OCI-LY7 (cell line): ENCODE results near the gene EFCAB11. TPM values are rescaled to one million over a fixed set of nuclear protein-coding genes. Genes with fewer than 3 reads are reported as not detected.

Experiments used
- BruUV-seq: library from RNA; stranded (reverse); fragments of 400-500 nt; replicated peaks from 2 replicates; lab custom pipeline; 2021; lab: Mats Ljungman, UMichigan
- CTCF ChIA-PET: fragments of 300-600 bp; sonication (Branson Sonifier 250); formaldehyde crosslinking; loops from one replicate; lab custom pipeline; 2022; ENCODE audit warnings: antibody characterized with exemption; ENCODE audit not compliant: unreplicated experiment; lab: Charles Lee
- POLR2A ChIA-PET: fragments of 300-600 bp; sonication (Branson Sonifier 250); formaldehyde crosslinking; loops from one replicate; lab custom pipeline; 2022; ENCODE audit warnings: antibody characterized with exemption; lab: Charles Lee
- DNase-seq: peaks from one replicate; pipeline ENCODE4 v3.0.0-alpha.2; 2015; ENCODE audit warnings: low spot score
- H2AFZ ChIP-seq: fragments of 200-600 bp; sonication (generic), shearing (Covaris generic); 2 replicates; pipeline ENCODE4 v1.6.1; 2014; ENCODE audit warnings: mild to moderate bottlenecking, antibody characterized with exemption, low read length, moderate library complexity
- H3K27ac ChIP-seq: fragments of 200-600 bp; sonication (generic); 2 replicates; pipeline ENCODE4 v1.5.1; 2014; ENCODE audit warnings: mixed run types, low read depth, mild to moderate bottlenecking, moderate library complexity, low read length, inconsistent platforms; ENCODE audit not compliant: poor library complexity, severe bottlenecking
- H3K36me3 ChIP-seq: fragments of 200-600 bp; sonication (generic); 2 replicates; pipeline ENCODE4 v1.6.1; 2014; ENCODE audit warnings: mild to moderate bottlenecking, antibody characterized with exemption, low read length, moderate library complexity, mixed read lengths; ENCODE audit not compliant: insufficient read depth
- H3K4me1 ChIP-seq: fragments of 200-600 bp; sonication (generic); 2 replicates; pipeline ENCODE4 v1.5.1; 2014; ENCODE audit warnings: mild to moderate bottlenecking, low read length; ENCODE audit not compliant: insufficient read depth, poor library complexity, severe bottlenecking
- H3K4me2 ChIP-seq: fragments of 200-600 bp; sonication (generic); 2 replicates; pipeline ENCODE4 v1.6.1; 2014; ENCODE audit warnings: mild to moderate bottlenecking, low read length
- H3K4me3 ChIP-seq: fragments of 200-600 bp; sonication (generic); 2 replicates; pipeline ENCODE4 v1.5.1; 2014; ENCODE audit warnings: mild to moderate bottlenecking, low read depth, low read length; ENCODE audit not compliant: poor library complexity, severe bottlenecking
- H3K79me2 ChIP-seq: fragments of 200-600 bp; sonication (generic); 2 replicates; pipeline ENCODE4 v1.6.1; 2016; ENCODE audit warnings: low read depth, mild to moderate bottlenecking, low read length, moderate library complexity, mixed read lengths; ENCODE audit not compliant: insufficient read depth
- H3K9me2 ChIP-seq: fragments of 200-600 bp; sonication (generic); 2 replicates; pipeline ENCODE4 v1.6.1; 2016; ENCODE audit warnings: mild to moderate bottlenecking, low read length, mixed read lengths; ENCODE audit not compliant: insufficient read depth
- H3K9me3 ChIP-seq: fragments of 200-600 bp; sonication (generic); 2 replicates; pipeline ENCODE4 v1.6.1; 2014; ENCODE audit warnings: mild to moderate bottlenecking, mixed run types, low read length, mixed read lengths
- H4K20me1 ChIP-seq: fragments of 200-600 bp; sonication (generic); 2 replicates; pipeline ENCODE4 v1.6.1; 2014; ENCODE audit warnings: mild to moderate bottlenecking, antibody characterized with exemption, low read length, moderate library complexity, mixed read lengths; ENCODE audit not compliant: insufficient read depth
- EZH2phosphoT487 ChIP-seq: fragments of 200-600 bp; sonication (generic); IDR thresholded peaks from 2 replicates; pipeline ENCODE4 v1.6.1; 2018; ENCODE audit warnings: low read depth, borderline replicate concordance, mild to moderate bottlenecking, mixed run types, antibody characterized with exemption, low read length, moderate library complexity, mixed read lengths
- intact Hi-C: fragments of 100-400 bp; cut with micrococcal nuclease; formaldehyde crosslinking; loops from one replicate; pipeline ENCODE4 v1.10.0; 2022; ENCODE audit not compliant: unreplicated experiment
- total RNA-seq, 2 experiments: library from RNA; depleted of rRNA in 1 of 2; stranded (reverse); fragments of >200 nt in 1 of 2; shearing (Covaris generic) in 1 of 2; gene quantifications; 2 replicates each; pipeline ENCODE4 v1.2.3, GENCODE V29; 2014 to 2022
- TF ChIP-seq, protein P1 (sequence below): fragments of 200-600 bp; sonication (generic); conservative IDR thresholded peaks from 2 replicates; pipeline ENCODE4 v1.5.1; 2014; ENCODE audit warnings: mild to moderate bottlenecking, antibody characterized with exemption, low read length, moderate library complexity, mixed read lengths

EFCAB11 gene
- total RNA-seq, 2 experiments from 2014 or later = 9.3 to 29.5 TPM

GRCh38 chr14:89807151-89807550 lies 147.4 kb downstream of the EFCAB11 start:
- Histone ChIP-seq H3K36me3 (no peaks in the 10 kb centered on the region), H3K4me3 (no peak overlapping the region), H3K9me3 (no peaks in the 10 kb centered on the region), H3K9me2 (no peaks in the 10 kb centered on the region), H2AFZ (no peak overlapping the region), H3K27ac (no peak overlapping the region), H3K4me2 (no peak overlapping the region), H3K79me2 (no peaks in the 10 kb centered on the region), H3K4me1 (no peaks in the 10 kb centered on the region), H4K20me1 (no peaks in the 10 kb centered on the region)
- POLR2A ChIA-PET = no interaction called here
- BruUV-seq = no TSS peak
- intact Hi-C loops = no loop called here
- CTCF ChIA-PET = no interaction called here
- no peak for DNase-seq
- TF ChIP-seq, protein P1, sequence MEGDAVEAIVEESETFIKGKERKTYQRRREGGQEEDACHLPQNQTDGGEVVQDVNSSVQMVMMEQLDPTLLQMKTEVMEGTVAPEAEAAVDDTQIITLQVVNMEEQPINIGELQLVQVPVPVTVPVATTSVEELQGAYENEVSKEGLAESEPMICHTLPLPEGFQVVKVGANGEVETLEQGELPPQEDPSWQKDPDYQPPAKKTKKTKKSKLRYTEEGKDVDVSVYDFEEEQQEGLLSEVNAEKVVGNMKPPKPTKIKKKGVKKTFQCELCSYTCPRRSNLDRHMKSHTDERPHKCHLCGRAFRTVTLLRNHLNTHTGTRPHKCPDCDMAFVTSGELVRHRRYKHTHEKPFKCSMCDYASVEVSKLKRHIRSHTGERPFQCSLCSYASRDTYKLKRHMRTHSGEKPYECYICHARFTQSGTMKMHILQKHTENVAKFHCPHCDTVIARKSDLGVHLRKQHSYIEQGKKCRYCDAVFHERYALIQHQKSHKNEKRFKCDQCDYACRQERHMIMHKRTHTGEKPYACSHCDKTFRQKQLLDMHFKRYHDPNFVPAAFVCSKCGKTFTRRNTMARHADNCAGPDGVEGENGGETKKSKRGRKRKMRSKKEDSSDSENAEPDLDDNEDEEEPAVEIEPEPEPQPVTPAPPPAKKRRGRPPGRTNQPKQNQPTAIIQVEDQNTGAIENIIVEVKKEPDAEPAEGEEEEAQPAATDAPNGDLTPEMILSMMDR = no peak
- no peak for TF ChIP-seq EZH2phosphoT487

GRCh38 chr14:89806451-89806850 lies 148.1 kb downstream of the EFCAB11 start:
- no TSS peak for BruUV-seq
- H3K9me3 ChIP-seq = no peaks in the 10 kb centered on the region
- no peaks in the 10 kb centered on the region for H4K20me1 ChIP-seq
- no peak for DNase-seq
- no peak overlapping the region for H3K27ac ChIP-seq
- CTCF ChIA-PET = no interaction called here
- no peaks in the 10 kb centered on the region for H3K79me2 ChIP-seq
- no peaks in the 10 kb centered on the region for H3K4me1 ChIP-seq
- POLR2A ChIA-PET = no interaction called here
- no peaks in the 10 kb centered on the region for H3K9me2 ChIP-seq
- no peak overlapping the region for H2AFZ ChIP-seq
- TF ChIP-seq, protein P1 = no peak
- no peak for TF ChIP-seq EZH2phosphoT487
- H3K4me3 ChIP-seq = no peak overlapping the region
- no peak overlapping the region for H3K4me2 ChIP-seq
- intact Hi-C loops = no loop called here
- H3K36me3 ChIP-seq = no peaks in the 10 kb centered on the region

DNA sequence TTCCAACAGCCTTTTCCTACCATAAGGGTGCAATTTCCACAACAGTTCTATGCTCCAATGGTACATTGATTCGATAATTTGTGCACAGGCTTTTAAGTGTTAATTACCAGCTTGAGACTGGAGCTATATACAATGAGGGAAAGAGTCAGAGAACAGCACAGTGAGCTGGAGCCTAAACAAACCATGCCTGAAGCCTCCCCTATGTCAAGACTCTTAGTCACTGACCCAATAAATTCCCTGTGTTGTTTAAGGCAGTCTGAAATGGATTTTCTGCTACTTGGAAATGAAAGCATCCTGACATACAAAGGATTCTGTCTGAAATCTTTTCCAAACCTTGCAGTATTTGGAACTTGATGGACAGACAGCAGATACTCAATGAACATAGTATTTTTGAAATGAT lies 149.0 kb downstream of the EFCAB11 start:
- ChIA-PET POLR2A (interaction anchor here (0.9 kb wide), 1 partner anchor 31 kb away, joined by 3 read pairs; no protein-coding TSS in a partner anchor), CTCF (no interaction called here)
- Histone ChIP-seq H3K4me3 (no peak overlapping the region), H3K9me2 (no peaks in the 10 kb centered on the region), H3K4me2 (no peak overlapping the region), H2AFZ (no peak overlapping the region), H3K36me3 (no peaks in the 10 kb centered on the region), H4K20me1 (no peaks in the 10 kb centered on the region), H3K79me2 (no peaks in the 10 kb centered on the region), H3K27ac (no peak overlapping the region), H3K4me1 (no peaks in the 10 kb centered on the region), H3K9me3 (no peaks in the 10 kb centered on the region)
- intact Hi-C loops = no loop called here
- no peak for TF ChIP-seq EZH2phosphoT487
- TF ChIP-seq, protein P1 = no peak
- DNase-seq = no peak
- no TSS peak for BruUV-seq
